BE2C (cell line): ENCODE results near the gene KIF6.
A peak's percentile ranks its signal among the peaks of the same experiment; 100 is the strongest.

Source experiments
- DNase-seq: peaks from one replicate; pipeline ENCODE4 v3.0.0-alpha.2; 2020
- H3K27me3 ChIP-seq: fragments of 250-450 bp; sonication (Bioruptor Pico); 2 replicates; pipeline ENCODE4 v1.5.1; 2020; ENCODE audit warnings: mild to moderate bottlenecking
- H3K36me3 ChIP-seq: fragments of 250-450 bp; sonication (Bioruptor Pico); 2 replicates; pipeline ENCODE4 v1.5.1; 2020; ENCODE audit warnings: mild to moderate bottlenecking
- H3K4me1 ChIP-seq: fragments of 250-450 bp; sonication (Bioruptor Pico); 2 replicates; pipeline ENCODE4 v1.5.1; 2020
- H3K4me3 ChIP-seq: 2 replicates; pipeline ENCODE4 v1.5.1; 2011; ENCODE audit warnings: low read depth, low read length
- H3K9me3 ChIP-seq: fragments of 250-450 bp; sonication (Bioruptor Pico); 2 replicates; pipeline ENCODE4 v1.5.1; 2020
- TF ChIP-seq, protein P1 (sequence below): IDR thresholded peaks from 2 replicates; pipeline ENCODE4 v1.5.1; 2012; ENCODE audit warnings: mild to moderate bottlenecking, low read depth, low read length

The KIF6 gene

GRCh38 chr6:39389484-39389767 is 335.8 kb downstream of the KIF6 start:
- no peaks in the 10 kb centered on the region for H3K9me3 ChIP-seq

DNA sequence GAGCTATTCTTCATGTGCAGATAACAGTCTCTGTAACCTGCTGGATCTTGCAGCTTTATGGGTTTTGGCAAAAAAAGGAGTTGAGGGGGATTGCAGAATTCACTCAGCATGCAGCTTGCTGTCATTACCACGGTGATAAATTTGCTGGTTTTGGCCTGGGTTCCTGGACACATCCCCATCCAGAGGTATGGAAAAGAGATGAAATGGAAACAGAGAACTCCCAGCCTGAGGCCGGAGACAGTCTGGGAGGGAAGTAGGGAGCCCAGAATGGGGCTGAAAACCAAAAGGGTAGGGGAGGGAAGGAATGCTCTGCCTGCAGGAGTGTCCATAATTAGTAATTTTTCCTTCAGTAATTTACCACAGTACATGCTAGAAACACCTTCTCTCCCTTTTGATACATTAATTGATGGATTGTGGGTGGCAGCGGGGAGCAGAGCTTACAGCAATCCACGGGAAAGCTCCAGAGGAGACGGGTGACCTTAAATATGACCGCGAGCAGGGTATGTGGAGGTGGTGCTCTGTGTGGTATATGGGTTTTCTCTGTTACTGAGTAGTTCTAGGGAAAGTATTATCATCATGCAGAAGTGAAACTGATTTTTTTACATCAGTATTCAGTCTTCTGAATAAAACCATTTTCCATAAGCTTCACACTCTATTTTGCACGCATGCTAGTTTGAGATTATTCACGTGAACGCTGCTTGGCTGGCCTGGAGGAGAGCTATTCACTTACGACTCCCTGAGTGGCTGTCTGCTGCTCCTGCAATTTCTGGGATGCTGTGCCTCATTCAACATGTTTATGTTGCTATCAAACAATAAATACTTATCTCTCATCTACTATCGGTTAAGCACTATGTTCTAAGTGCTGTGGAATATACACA is 336.4 kb downstream of the KIF6 start:
- Histone ChIP-seq H3K9me3 (no peaks in the 10 kb centered on the region), H3K4me3 (no peak overlapping the region), H3K36me3 (no peaks in the 10 kb centered on the region), H3K4me1 (no peaks in the 10 kb centered on the region), H3K27me3 (no peaks in the 10 kb centered on the region)
- TF ChIP-seq, protein P1, sequence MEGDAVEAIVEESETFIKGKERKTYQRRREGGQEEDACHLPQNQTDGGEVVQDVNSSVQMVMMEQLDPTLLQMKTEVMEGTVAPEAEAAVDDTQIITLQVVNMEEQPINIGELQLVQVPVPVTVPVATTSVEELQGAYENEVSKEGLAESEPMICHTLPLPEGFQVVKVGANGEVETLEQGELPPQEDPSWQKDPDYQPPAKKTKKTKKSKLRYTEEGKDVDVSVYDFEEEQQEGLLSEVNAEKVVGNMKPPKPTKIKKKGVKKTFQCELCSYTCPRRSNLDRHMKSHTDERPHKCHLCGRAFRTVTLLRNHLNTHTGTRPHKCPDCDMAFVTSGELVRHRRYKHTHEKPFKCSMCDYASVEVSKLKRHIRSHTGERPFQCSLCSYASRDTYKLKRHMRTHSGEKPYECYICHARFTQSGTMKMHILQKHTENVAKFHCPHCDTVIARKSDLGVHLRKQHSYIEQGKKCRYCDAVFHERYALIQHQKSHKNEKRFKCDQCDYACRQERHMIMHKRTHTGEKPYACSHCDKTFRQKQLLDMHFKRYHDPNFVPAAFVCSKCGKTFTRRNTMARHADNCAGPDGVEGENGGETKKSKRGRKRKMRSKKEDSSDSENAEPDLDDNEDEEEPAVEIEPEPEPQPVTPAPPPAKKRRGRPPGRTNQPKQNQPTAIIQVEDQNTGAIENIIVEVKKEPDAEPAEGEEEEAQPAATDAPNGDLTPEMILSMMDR: no peak
- no peak for DNase-seq

More at GRCh38 chr6:39389484-39389767, 335.8 kb downstream of the KIF6 start:
- Histone ChIP-seq H3K4me1 (no peaks in the 10 kb centered on the region), H3K27me3 (no peaks in the 10 kb centered on the region), H3K36me3 (no peaks in the 10 kb centered on the region), H3K4me3 (no peak overlapping the region)
- no peak for DNase-seq
- TF ChIP-seq, protein P1: 0 out of 2 replicates have a peak, but pooled peaks have one; percentile 17

- DNase-seq: no peak
- Histone ChIP-seq H3K9me3 (no peaks in the 10 kb centered on the region), H3K27me3 (no peaks in the 10 kb centered on the region), H3K4me3 (no peak overlapping the region), H3K4me1 (no peaks in the 10 kb centered on the region), H3K36me3 (no peaks in the 10 kb centered on the region)
- TF ChIP-seq, protein P1: no peak
These were observed 337.4 kb downstream of the KIF6 start for GRCh38 chr6:39387785-39388184.

- H3K9me3 ChIP-seq: no peaks in the 10 kb centered on the region
- H3K4me1 ChIP-seq: no peaks in the 10 kb centered on the region
- TF ChIP-seq, protein P1: no peak
- no peaks in the 10 kb centered on the region for H3K36me3 ChIP-seq
- no peak overlapping the region for H3K4me3 ChIP-seq
- DNase-seq: no peak
- no peaks in the 10 kb centered on the region for H3K27me3 ChIP-seq
These were observed 338.7 kb downstream of the KIF6 start for GRCh38 chr6:39386487-39386886.

GRCh38 chr6:39381550-39382140 is 343.6 kb downstream of the KIF6 start:
- no peak for DNase-seq
- H3K4me1 ChIP-seq: no peaks in the 10 kb centered on the region
- H3K36me3 ChIP-seq: no peaks in the 10 kb centered on the region
- H3K9me3 ChIP-seq: no peaks in the 10 kb centered on the region
- no peak overlapping the region for H3K4me3 ChIP-seq
- 0 out of 2 replicates have a peak, but pooled peaks cover 3% of the 10 kb centered on the region for H3K27me3 ChIP-seq
- TF ChIP-seq, protein P1: no peak
